ENCODE results near the gene GUCY1B1.

GRCh38 chr4:155818639-155819038 lies 59.8 kb downstream of the GUCY1B1 start:
- TF ChIP-seq, protein P1, sequence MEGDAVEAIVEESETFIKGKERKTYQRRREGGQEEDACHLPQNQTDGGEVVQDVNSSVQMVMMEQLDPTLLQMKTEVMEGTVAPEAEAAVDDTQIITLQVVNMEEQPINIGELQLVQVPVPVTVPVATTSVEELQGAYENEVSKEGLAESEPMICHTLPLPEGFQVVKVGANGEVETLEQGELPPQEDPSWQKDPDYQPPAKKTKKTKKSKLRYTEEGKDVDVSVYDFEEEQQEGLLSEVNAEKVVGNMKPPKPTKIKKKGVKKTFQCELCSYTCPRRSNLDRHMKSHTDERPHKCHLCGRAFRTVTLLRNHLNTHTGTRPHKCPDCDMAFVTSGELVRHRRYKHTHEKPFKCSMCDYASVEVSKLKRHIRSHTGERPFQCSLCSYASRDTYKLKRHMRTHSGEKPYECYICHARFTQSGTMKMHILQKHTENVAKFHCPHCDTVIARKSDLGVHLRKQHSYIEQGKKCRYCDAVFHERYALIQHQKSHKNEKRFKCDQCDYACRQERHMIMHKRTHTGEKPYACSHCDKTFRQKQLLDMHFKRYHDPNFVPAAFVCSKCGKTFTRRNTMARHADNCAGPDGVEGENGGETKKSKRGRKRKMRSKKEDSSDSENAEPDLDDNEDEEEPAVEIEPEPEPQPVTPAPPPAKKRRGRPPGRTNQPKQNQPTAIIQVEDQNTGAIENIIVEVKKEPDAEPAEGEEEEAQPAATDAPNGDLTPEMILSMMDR (optimal IDR thresholded peaks at IDR 0.05 in 1 of 3, IDR thresholded peaks at IDR 0.05 in 1 of 3, conservative IDR thresholded peaks at IDR 0.05 in 1 of 3; ENCODE audit: extremely low read depth in 1 of 3, insufficient read depth in 2 of 3, low read length in 3 of 3) = no peak
- no peak for TF ChIP-seq EZH2 (IDR thresholded peaks at IDR 0.05; ENCODE audit: low read length)
